GM21619 (cell line): ENCODE data around the gene CD151.

Experiments
- ATAC-seq: cut with Tn5 transposase; IDR thresholded peaks from one replicate; pipeline ENCODE4 v1.9.1; 2021; ENCODE audit not compliant: unreplicated experiment

The CD151 gene

GRCh38 chr11:869399-870126 lies 36.8 kb downstream of the CD151 start:
- no peak for ATAC-seq

- ATAC-seq: no peak
Measured at GRCh38 chr11:870127-870413, 37.3 kb downstream of the CD151 start.

GRCh38 chr11:870418-870817 lies 37.7 kb downstream of the CD151 start:
- ATAC-seq: no peak

GRCh38 chr11:871472-871871 lies 38.7 kb downstream of the CD151 start:
- ATAC-seq: no peak

GRCh38 chr11:872799-873198 lies 40.0 kb downstream of the CD151 start:
- no peak for ATAC-seq

- ATAC-seq: no peak
Measured at GRCh38 chr11:873706-874105, 41.0 kb downstream of the CD151 start.

GRCh38 chr11:875203-875602 lies 42.5 kb downstream of the CD151 start:
- no peak for ATAC-seq

GRCh38 chr11:875769-876301 lies 43.1 kb downstream of the CD151 start:
- ATAC-seq: no peak

- ATAC-seq: no peak
Measured at GRCh38 chr11:876545-876944, 43.8 kb downstream of the CD151 start.

GRCh38 chr11:877565-877964 lies 44.8 kb downstream of the CD151 start:
- ATAC-seq: no peak

- no peak for ATAC-seq
Measured at GRCh38 chr11:880447-880846, 47.7 kb downstream of the CD151 start.

- no peak for ATAC-seq
Measured at GRCh38 chr11:882596-882995, 49.8 kb downstream of the CD151 start.

GRCh38 chr11:883527-883926 lies 50.8 kb downstream of the CD151 start:
- ATAC-seq: no peak

GRCh38 chr11:884578-885070 lies 51.9 kb downstream of the CD151 start:
- ATAC-seq: no peak

GRCh38 chr11:886568-886967 lies 53.8 kb downstream of the CD151 start:
- ATAC-seq: no peak

- no peak for ATAC-seq
Measured at GRCh38 chr11:887589-887988, 54.8 kb downstream of the CD151 start.
